ENCODE results near the gene ZNF726. TPM values are rescaled to one million over a fixed set of nuclear protein-coding genes. Genes with fewer than 3 reads are reported as not detected.
A peak's percentile ranks its signal among the peaks of the same experiment; 100 is the strongest.

ZNF726 gene
- total RNA-seq (ENCODE audit: unreplicated experiment) = 11.5 TPM
- long read RNA-seq, partial matches to known transcripts = 0 of 3 reads
- long read RNA-seq, other reads (novel, unspliced or antisense) = 1 of 3 reads

DNA sequence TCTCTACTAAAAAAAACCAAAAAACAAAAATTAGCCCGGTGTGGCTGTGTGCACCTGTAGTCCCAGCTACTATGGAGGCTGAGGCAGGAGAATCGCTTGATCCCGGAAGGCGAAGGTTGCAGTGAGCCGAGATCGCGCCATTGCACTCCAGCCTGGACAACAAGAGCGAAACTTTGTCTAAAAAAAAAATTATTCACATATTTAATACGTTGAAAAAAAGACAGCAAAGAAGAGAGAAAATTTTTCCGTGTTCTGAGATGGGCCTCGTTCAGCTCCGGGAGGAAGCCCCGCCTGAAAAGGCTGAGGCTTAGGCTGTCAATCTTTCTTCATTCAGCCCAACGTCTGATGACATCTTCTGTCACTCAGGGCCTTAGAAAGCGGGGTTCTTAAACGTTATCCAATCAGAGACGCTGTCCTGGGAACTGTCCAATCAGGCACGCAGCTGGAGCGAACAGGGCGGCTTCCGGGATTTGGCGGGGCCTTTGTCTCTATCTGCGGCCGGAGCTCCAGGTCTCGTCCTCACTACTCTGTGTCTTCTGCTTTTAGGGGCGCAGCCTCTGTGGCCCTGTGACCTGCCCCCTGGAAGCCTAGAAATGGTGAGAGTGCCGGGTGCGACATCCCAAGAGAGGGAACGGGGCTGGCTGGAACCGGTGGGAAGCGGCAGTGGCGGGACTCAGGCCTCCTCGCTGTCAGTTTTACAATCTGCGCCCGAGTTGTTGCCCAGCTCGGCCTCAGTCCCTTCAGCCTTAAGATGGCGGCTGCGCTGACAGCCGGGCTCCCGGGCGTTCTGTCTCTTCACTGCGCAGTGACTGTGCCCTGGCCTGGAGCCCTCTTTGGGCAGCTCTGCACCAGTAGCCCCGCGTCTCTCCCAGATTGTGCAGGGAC is at the start of gene ZNF726:
ZNF726 (plus strand) TSS at position 485 of the 885 bp plus-strand sequence; CDS start at position 594, 109 bp downstream.
- H3K4me1 Mint-ChIP-seq (ENCODE audit: low read depth, unreplicated experiment) = peaks cover 3% of the 10 kb centered on the region
- DNase-seq = peak; percentile 88
- no peaks in the 10 kb centered on the region for H3K36me3 Mint-ChIP-seq (ENCODE audit: unreplicated experiment)
- peak within 1 kb of the TSS; percentile 98 for H3K27ac Mint-ChIP-seq (ENCODE audit: unreplicated experiment)
- TF ChIP-seq, protein P1, sequence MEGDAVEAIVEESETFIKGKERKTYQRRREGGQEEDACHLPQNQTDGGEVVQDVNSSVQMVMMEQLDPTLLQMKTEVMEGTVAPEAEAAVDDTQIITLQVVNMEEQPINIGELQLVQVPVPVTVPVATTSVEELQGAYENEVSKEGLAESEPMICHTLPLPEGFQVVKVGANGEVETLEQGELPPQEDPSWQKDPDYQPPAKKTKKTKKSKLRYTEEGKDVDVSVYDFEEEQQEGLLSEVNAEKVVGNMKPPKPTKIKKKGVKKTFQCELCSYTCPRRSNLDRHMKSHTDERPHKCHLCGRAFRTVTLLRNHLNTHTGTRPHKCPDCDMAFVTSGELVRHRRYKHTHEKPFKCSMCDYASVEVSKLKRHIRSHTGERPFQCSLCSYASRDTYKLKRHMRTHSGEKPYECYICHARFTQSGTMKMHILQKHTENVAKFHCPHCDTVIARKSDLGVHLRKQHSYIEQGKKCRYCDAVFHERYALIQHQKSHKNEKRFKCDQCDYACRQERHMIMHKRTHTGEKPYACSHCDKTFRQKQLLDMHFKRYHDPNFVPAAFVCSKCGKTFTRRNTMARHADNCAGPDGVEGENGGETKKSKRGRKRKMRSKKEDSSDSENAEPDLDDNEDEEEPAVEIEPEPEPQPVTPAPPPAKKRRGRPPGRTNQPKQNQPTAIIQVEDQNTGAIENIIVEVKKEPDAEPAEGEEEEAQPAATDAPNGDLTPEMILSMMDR (IDR thresholded peaks at IDR 0.05; ENCODE audit: partially characterized antibody, unreplicated experiment) = no peak
- H3K4me3 Mint-ChIP-seq (ENCODE audit: unreplicated experiment) = peak within 1 kb of the TSS; percentile 94
- H3K27me3 Mint-ChIP-seq (ENCODE audit: unreplicated experiment) = no peaks in the 10 kb centered on the region
- H3K9me3 Mint-ChIP-seq (ENCODE audit: unreplicated experiment) = peaks cover 1% of the 10 kb centered on the region

DNA sequence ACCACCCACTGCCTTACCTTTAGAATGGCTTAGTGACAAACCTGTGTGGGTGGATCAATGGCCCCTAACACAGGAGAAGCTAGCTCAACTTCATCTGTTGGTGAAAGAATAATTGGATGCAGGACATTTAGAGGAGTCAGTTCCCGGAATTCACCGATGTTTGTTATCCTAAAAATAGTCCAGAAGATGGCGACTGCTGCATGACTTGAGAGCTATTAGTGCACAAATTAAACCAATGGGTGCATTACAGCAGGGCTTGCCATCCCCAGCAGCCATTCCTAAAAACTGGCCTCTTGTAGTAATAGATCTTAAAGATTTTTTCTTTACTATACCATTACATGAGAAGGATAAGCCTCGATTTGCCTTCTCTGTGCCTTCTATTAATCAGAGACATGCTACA is 46.8 kb upstream of the ZNF726 start:
- Mint-ChIP-seq H3K36me3 (ENCODE audit: unreplicated experiment) (peaks cover 16% of the 10 kb centered on the region), H3K27ac (ENCODE audit: unreplicated experiment) (no peak overlapping the region), H3K4me3 (ENCODE audit: unreplicated experiment) (no peak overlapping the region), H3K27me3 (ENCODE audit: unreplicated experiment) (no peaks in the 10 kb centered on the region), H3K9me3 (ENCODE audit: unreplicated experiment) (peaks cover 2% of the 10 kb centered on the region), H3K4me1 (ENCODE audit: low read depth, unreplicated experiment) (no peaks in the 10 kb centered on the region)
- DNase-seq = no peak
- TF ChIP-seq, protein P1 (IDR thresholded peaks at IDR 0.05; ENCODE audit: partially characterized antibody, unreplicated experiment) = no peak

DNA sequence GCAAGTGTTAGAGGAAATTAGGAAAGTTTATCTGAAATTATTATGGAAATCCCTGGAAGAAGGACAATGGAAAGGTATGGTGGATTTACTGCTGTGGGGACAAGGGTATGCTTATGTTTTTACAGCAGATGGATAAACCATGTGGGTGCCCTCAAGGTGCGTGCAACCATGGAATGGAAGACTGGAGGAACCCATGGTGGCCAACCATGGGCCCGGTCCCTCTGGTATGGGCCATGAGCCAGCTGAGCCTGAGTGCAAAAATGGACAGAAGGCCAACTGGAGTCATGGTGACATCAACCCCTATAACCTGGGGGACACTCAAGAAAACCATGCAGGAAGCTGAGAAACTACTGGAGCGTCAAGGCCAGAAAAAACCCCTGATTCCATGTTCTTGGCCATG is 46.1 kb upstream of the ZNF726 start:
- TF ChIP-seq, protein P1 (IDR thresholded peaks at IDR 0.05; ENCODE audit: partially characterized antibody, unreplicated experiment) = no peak
- H3K36me3 Mint-ChIP-seq (ENCODE audit: unreplicated experiment) = peaks cover 16% of the 10 kb centered on the region
- DNase-seq = no peak
- no peak overlapping the region for H3K27ac Mint-ChIP-seq (ENCODE audit: unreplicated experiment)
- peaks cover 2% of the 10 kb centered on the region for H3K9me3 Mint-ChIP-seq (ENCODE audit: unreplicated experiment)
- no peak overlapping the region for H3K4me3 Mint-ChIP-seq (ENCODE audit: unreplicated experiment)
- H3K27me3 Mint-ChIP-seq (ENCODE audit: unreplicated experiment) = no peaks in the 10 kb centered on the region
- no peaks in the 10 kb centered on the region for H3K4me1 Mint-ChIP-seq (ENCODE audit: low read depth, unreplicated experiment)

DNA sequence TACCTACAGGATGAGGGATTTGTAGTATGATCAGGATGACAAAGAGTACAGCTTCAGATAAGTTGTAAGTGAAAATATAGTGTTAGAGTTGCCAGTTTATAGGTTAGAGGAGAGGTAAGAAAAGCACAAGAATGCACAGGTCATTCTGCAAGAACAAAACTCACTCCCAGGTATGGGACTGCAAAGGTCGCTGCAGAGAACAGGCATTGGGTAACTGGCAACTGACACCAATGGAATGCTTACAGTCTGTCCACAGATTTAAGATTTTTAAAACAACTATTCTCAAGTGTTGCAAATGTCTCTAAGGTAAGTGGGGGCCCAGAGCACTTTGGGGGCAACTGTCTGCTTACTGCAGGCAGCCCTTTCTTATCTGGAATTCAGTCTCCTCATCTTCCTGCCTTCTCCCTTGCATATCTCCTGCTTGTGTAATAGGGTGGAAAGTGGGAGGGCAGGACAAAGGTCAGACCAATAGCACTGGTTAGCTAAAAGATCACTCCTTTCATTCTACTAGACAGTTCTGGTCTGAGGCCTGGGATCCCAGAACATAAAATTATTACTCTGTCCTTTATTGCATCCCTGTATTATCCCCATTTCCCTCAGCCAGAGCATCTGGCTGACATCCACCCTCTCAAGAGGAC is 42.3 kb upstream of the ZNF726 start:
- H3K9me3 Mint-ChIP-seq (ENCODE audit: unreplicated experiment) = peaks cover 2% of the 10 kb centered on the region
- TF ChIP-seq, protein P1 (IDR thresholded peaks at IDR 0.05; ENCODE audit: partially characterized antibody, unreplicated experiment) = no peak
- no peak for DNase-seq
- H3K4me1 Mint-ChIP-seq (ENCODE audit: low read depth, unreplicated experiment) = no peaks in the 10 kb centered on the region
- H3K36me3 Mint-ChIP-seq (ENCODE audit: unreplicated experiment) = peaks cover 12% of the 10 kb centered on the region
- H3K27ac Mint-ChIP-seq (ENCODE audit: unreplicated experiment) = no peak overlapping the region
- H3K27me3 Mint-ChIP-seq (ENCODE audit: unreplicated experiment) = no peaks in the 10 kb centered on the region
- no peak overlapping the region for H3K4me3 Mint-ChIP-seq (ENCODE audit: unreplicated experiment)

Measured in glutamatergic neuron (in vitro differentiated cells).